T-helper 1 cell (primary cell): Measurements from ENCODE around the gene SLC10A1.
"Not testable (repeated sequence)": the region's sequence is repeated elsewhere in the genome, so short reads cannot be mapped to it uniquely, and the experiment has no call there.

Experiments
- DNase-seq, 5 donors: peaks; one replicate each; pipeline ENCODE4 v3.0.0-alpha.2; 2012 to 2020
- total RNA-seq, 4 donors: gene quantifications; one replicate each; lab custom pipeline; 2026; lab: John Stamatoyannopoulos, UW

SLC10A1 gene
- 0 reads per million in 4 donors for total RNA-seq

- DNase-seq, result no peak
These were observed at the start of gene SLC10A1 for GRCh38 chr14:69796797-69797500. SLC10A1 (minus strand) TSS chr14:69797241; CDS start chr14:69797155, 86 bp downstream.

- DNase-seq, result no peak
These were observed 48.7 kb upstream of the SLC10A1 start for GRCh38 chr14:69845787-69846186.

GRCh38 chr14:69845050-69845581 lies 48.1 kb upstream of the SLC10A1 start:
- no peak for DNase-seq

- no peak for DNase-seq
These were observed 47.1 kb upstream of the SLC10A1 start for GRCh38 chr14:69844171-69844570.

- DNase-seq, result no peak
These were observed 45.8 kb upstream of the SLC10A1 start for GRCh38 chr14:69842686-69843420.

GRCh38 chr14:69841656-69842055 lies 44.6 kb upstream of the SLC10A1 start:
- no peak for DNase-seq

GRCh38 chr14:69839661-69840060 lies 42.6 kb upstream of the SLC10A1 start:
- DNase-seq, result no peak

GRCh38 chr14:69838881-69839416 lies 41.9 kb upstream of the SLC10A1 start:
- no peak for DNase-seq

- no peak for DNase-seq
These were observed 31.8 kb upstream of the SLC10A1 start for GRCh38 chr14:69828879-69829278.

- no peak for DNase-seq
These were observed 31.3 kb upstream of the SLC10A1 start for GRCh38 chr14:69828354-69828753.

GRCh38 chr14:69827560-69827959 lies 30.5 kb upstream of the SLC10A1 start:
- no peak for DNase-seq

- DNase-seq, result no peak
These were observed 25.4 kb upstream of the SLC10A1 start for GRCh38 chr14:69822456-69822855.

GRCh38 chr14:69820991-69821390 lies 23.9 kb upstream of the SLC10A1 start:
- no peak for DNase-seq

- no peak for DNase-seq
These were observed 22.6 kb upstream of the SLC10A1 start for GRCh38 chr14:69819607-69820006.

GRCh38 chr14:69818758-69819191 lies 21.7 kb upstream of the SLC10A1 start:
- peak in 4 of 5 donors; percentile 25 to 68 (median 41) for DNase-seq

GRCh38 chr14:69816216-69816615 lies 19.2 kb upstream of the SLC10A1 start:
- DNase-seq, result no peak

GRCh38 chr14:69815556-69815955 lies 18.5 kb upstream of the SLC10A1 start:
- DNase-seq, result no peak

GRCh38 chr14:69814397-69814796 lies 17.4 kb upstream of the SLC10A1 start:
- no peak for DNase-seq

- DNase-seq, result not testable (repeated sequence)
These were observed 16.3 kb upstream of the SLC10A1 start for GRCh38 chr14:69813346-69813745.

- no peak for DNase-seq
These were observed 15.7 kb upstream of the SLC10A1 start for GRCh38 chr14:69812711-69813110.

GRCh38 chr14:69811868-69812252 lies 14.8 kb upstream of the SLC10A1 start:
- no peak for DNase-seq

GRCh38 chr14:69811227-69811867 lies 14.3 kb upstream of the SLC10A1 start:
- no peak for DNase-seq
